Colon (tissue), 2 donors: ENCODE measurements around the gene HTR2B.
"Not testable (repeated sequence)": the region's sequence is repeated elsewhere in the genome, so short reads cannot be mapped to it uniquely, and the experiment has no call there.

Experiments
- FAIRE-seq: peaks from 2 replicates; lab custom pipeline; 2012; peaks lifted over from hg19 to GRCh38; lab: Jason Lieb, UNC
- donor health status: control.
- donor health status: control.

HTR2B gene

GRCh38 chr2:231088754-231089153 lies 36.1 kb downstream of the HTR2B start:
- FAIRE-seq = no peak

GRCh38 chr2:231084565-231084964 lies 40.3 kb downstream of the HTR2B start:
- FAIRE-seq = no peak

GRCh38 chr2:231069379-231070054 lies 55.3 kb downstream of the HTR2B start:
- peak; percentile 69 for FAIRE-seq

- FAIRE-seq = no peak
These were observed 56.2 kb downstream of the HTR2B start for GRCh38 chr2:231068525-231069222.

GRCh38 chr2:231067531-231067930 lies 57.3 kb downstream of the HTR2B start:
- not testable (repeated sequence) for FAIRE-seq

- FAIRE-seq = no peak
These were observed 58.9 kb downstream of the HTR2B start for GRCh38 chr2:231065966-231066365.

GRCh38 chr2:231063347-231063746 lies 61.5 kb downstream of the HTR2B start:
- FAIRE-seq = no peak

- no peak for FAIRE-seq
These were observed 62.1 kb downstream of the HTR2B start for GRCh38 chr2:231062776-231063175.

- no peak for FAIRE-seq
These were observed 65.1 kb downstream of the HTR2B start for GRCh38 chr2:231059756-231060155.

GRCh38 chr2:231058761-231059550 lies 65.9 kb downstream of the HTR2B start:
- FAIRE-seq = no peak
